ENCODE results near the gene GOSR2.

Gene GOSR2

GRCh38 chr17:46978489-46979146, 55.7 kb downstream of the GOSR2 start:
- no peak for TF ChIP-seq CTCF (IDR thresholded peaks at IDR 0.05; ENCODE audit: insufficient read depth, low read length, missing control alignments)
- ChIA-PET POLR2A (no interaction called here), CTCF (interaction anchor here (1.3 kb wide), 1 partner anchor 35 kb away, joined by 4 read pairs; no protein-coding TSS in a partner anchor)
- no peak for DNase-seq (ENCODE audit: low read depth, low spot score)
- peak overlapping the region; percentile 41 for H3K4me3 ChIP-seq (ENCODE audit: low read depth, low read length)

- POLR2A ChIA-PET, result no interaction called here
- CTCF ChIA-PET, result no interaction called here
- peak within 1 kb of the TSS; percentile 41 for H3K4me3 ChIP-seq (ENCODE audit: low read depth, low read length)
- no peak for TF ChIP-seq CTCF (IDR thresholded peaks at IDR 0.05; ENCODE audit: insufficient read depth, low read length, missing control alignments)
- DNase-seq (ENCODE audit: low read depth, low spot score), result no peak
Measured at GRCh38 chr17:46979147-46979863, 56.3 kb downstream of the GOSR2 start, which contains the start of gene RPRML. Gene RPRML, minus strand, starts transcription at chr17:46979253. Its CDS starts 246 bp downstream, at chr17:46979007.

- DNase-seq (ENCODE audit: low read depth, low spot score), result no peak
- CTCF ChIA-PET, result interaction anchor here (1.7 to 2.0 kb wide), 2 partner anchors 19 to 40 kb away, joined by 4 to 8 read pairs; no protein-coding TSS in a partner anchor
- no peak for TF ChIP-seq CTCF (IDR thresholded peaks at IDR 0.05; ENCODE audit: insufficient read depth, low read length, missing control alignments)
- H3K4me3 ChIP-seq (ENCODE audit: low read depth, low read length), result no peak overlapping the region
- POLR2A ChIA-PET, result no interaction called here
Measured at GRCh38 chr17:46982577-46982976, 59.6 kb downstream of the GOSR2 start.

GRCh38 chr17:46983782-46984181, 60.8 kb downstream of the GOSR2 start:
- H3K4me3 ChIP-seq (ENCODE audit: low read depth, low read length), result no peak overlapping the region
- DNase-seq (ENCODE audit: low read depth, low spot score), result no peak
- ChIA-PET POLR2A (no interaction called here), CTCF (interaction anchor here (1.7 to 2.0 kb wide), 2 partner anchors 17 to 41 kb away, joined by 4 to 8 read pairs; no protein-coding TSS in a partner anchor)
- TF ChIP-seq CTCF (IDR thresholded peaks at IDR 0.05; ENCODE audit: insufficient read depth, low read length, missing control alignments), result no peak

- CTCF ChIA-PET, result interaction anchor here (1.7 kb wide), 1 partner anchor 17 kb away, joined by 4 read pairs; no protein-coding TSS in a partner anchor
- POLR2A ChIA-PET, result no interaction called here
- no peak for TF ChIP-seq CTCF (IDR thresholded peaks at IDR 0.05; ENCODE audit: insufficient read depth, low read length, missing control alignments)
- no peak for DNase-seq (ENCODE audit: low read depth, low spot score)
- H3K4me3 ChIP-seq (ENCODE audit: low read depth, low read length), result no peak overlapping the region
Measured at GRCh38 chr17:46984341-46984740, 61.4 kb downstream of the GOSR2 start.

GRCh38 chr17:46984892-46985291, 61.9 kb downstream of the GOSR2 start:
- ChIA-PET CTCF (interaction anchor here (1.9 kb wide), 1 partner anchor 16 kb away, joined by 4 read pairs; no protein-coding TSS in a partner anchor), POLR2A (no interaction called here)
- no peak overlapping the region for H3K4me3 ChIP-seq (ENCODE audit: low read depth, low read length)
- no peak for DNase-seq (ENCODE audit: low read depth, low spot score)
- no peak for TF ChIP-seq CTCF (IDR thresholded peaks at IDR 0.05; ENCODE audit: insufficient read depth, low read length, missing control alignments)
